HCT116 (cell line): ENCODE data around the gene GALNT7. TPM values are rescaled to one million over a fixed set of nuclear protein-coding genes. Genes with fewer than 3 reads are reported as not detected.

Experiments used
- ATAC-seq: fragments of 200-7000 bp; cut with Tn5 transposase; 2 replicates; pipeline ENCODE4 v1.9.1; 2020; ENCODE audit warnings: mild to moderate bottlenecking, moderate library complexity
- BruUV-seq: library from RNA; stranded (reverse); fragments of 400-500 nt; replicated peaks from 2 replicates; lab custom pipeline; 2021; lab: Mats Ljungman, UMichigan
- CTCF ChIA-PET: fragments of 300-600 bp; sonication (Branson Sonifier 250); formaldehyde crosslinking; loops from one replicate; lab custom pipeline; 2021; ENCODE audit warnings: antibody characterized with exemption; lab: Charles Lee
- POLR2A ChIA-PET: fragments of 300-600, 350-600 bp; sonication (Branson Sonifier 250); formaldehyde crosslinking; loops from one replicate; lab custom pipeline; 2021; ENCODE audit warnings: antibody characterized with exemption; lab: Charles Lee
- RAD21 ChIA-PET, 2 experiments: fragments of 300-600 bp; sonication (Branson Sonifier 250); formaldehyde crosslinking; loops; one replicate each; lab custom pipeline; 2023; ENCODE audit warnings: low total read pairs in 2 of 2; ENCODE audit not compliant: uncharacterized antibody in 2 of 2, unreplicated experiment in 2 of 2, low non-redundant PET in 1 of 2; lab: Charles Lee
- DNase-seq: peaks from one replicate; pipeline ENCODE4 v3.0.0-alpha.2; 2010; ENCODE audit warnings: low read depth, low spot score
- H2AFZ ChIP-seq: fragments of 200-600 bp; shearing (Covaris generic), sonication (generic); 2 replicates; pipeline ENCODE4 v1.6.1; 2017; ENCODE audit warnings: low read depth, mixed run types, mixed read lengths, antibody characterized with exemption, low read length; ENCODE audit not compliant: poor library complexity, severe bottlenecking
- H3K27ac ChIP-seq: 2 replicates; pipeline ENCODE4 v1.5.1; 2012; ENCODE audit warnings: low read depth, low read length
- H3K27me3 ChIP-seq: fragments of 200-600 bp; sonication (generic); 2 replicates; pipeline ENCODE4 v1.6.1; 2016; ENCODE audit warnings: mixed run types, low read length, mixed read lengths; ENCODE audit not compliant: insufficient read depth
- H3K36me3 ChIP-seq, 2 experiments: fragments of 200-500 bp in 1 of 2; fragments of 200-600 bp in 1 of 2; sonication (Bioruptor generic) in 1 of 2; sonication (generic) in 1 of 2; 2 replicates each; pipeline versions ENCODE4 v1.5.1 to v1.6.1; 2014 to 2016; ENCODE audit warnings: low read length in 2 of 2, inconsistent platforms in 1 of 2, mixed read lengths in 1 of 2, mixed run types in 1 of 2; ENCODE audit not compliant: insufficient read depth in 2 of 2, control insufficient read depth in 1 of 2
- H3K4me1 ChIP-seq, 2 experiments: fragments of 200-600 bp in 1 of 2; sonication (generic) in 1 of 2; 2 replicates each; pipeline versions ENCODE4 v1.5.1 to v1.6.1; 2012 to 2017; ENCODE audit warnings: low read length in 2 of 2, inconsistent platforms in 1 of 2, mild to moderate bottlenecking in 1 of 2, mixed read lengths in 1 of 2, mixed run types in 1 of 2, moderate library complexity in 1 of 2; ENCODE audit not compliant: insufficient read depth in 2 of 2, control insufficient read depth in 1 of 2
- H3K4me2 ChIP-seq: fragments of 200-600 bp; sonication (generic); 2 replicates; pipeline ENCODE4 v1.6.1; 2017; ENCODE audit warnings: mixed run types, low read length, mixed read lengths
- H3K4me3 ChIP-seq, 2 experiments: fragments of 200-600 bp in 1 of 2; sonication (generic) in 1 of 2; replicated peaks in 1 of 2; 2 replicates each; pipeline ENCODE4 v1.5.1; 2011 to 2016; ENCODE audit warnings: low read length in 2 of 2, control low read depth in 1 of 2, low read depth in 1 of 2, mild to moderate bottlenecking in 1 of 2, mixed read lengths in 1 of 2, mixed run types in 1 of 2
- H3K79me2 ChIP-seq: fragments of 200-600 bp; sonication (generic); 2 replicates; pipeline ENCODE4 v1.6.1; 2017; ENCODE audit warnings: mild to moderate bottlenecking, mixed run types, low read length, moderate library complexity, mixed read lengths; ENCODE audit not compliant: insufficient read depth
- H3K9ac ChIP-seq: fragments of 200-600 bp; sonication (generic); 2 replicates; pipeline ENCODE4 v1.6.1; 2016; ENCODE audit warnings: low read length, mixed read lengths
- H3K9me2 ChIP-seq: fragments of 200-600 bp; sonication (generic), shearing (Covaris generic); 2 replicates; pipeline ENCODE4 v1.6.1; 2017; ENCODE audit warnings: mixed run types, mild to moderate bottlenecking, moderate library complexity; ENCODE audit not compliant: insufficient read depth
- H3K9me3 ChIP-seq, 2 experiments: fragments of 200-500 bp in 1 of 2; fragments of 200-600 bp in 1 of 2; sonication (Bioruptor generic) in 1 of 2; sonication (generic) in 1 of 2; 2 replicates each; pipeline ENCODE4 v1.6.1; 2014 to 2017; ENCODE audit warnings: low read length in 2 of 2, mixed read lengths in 2 of 2, inconsistent platforms in 1 of 2, low read depth in 1 of 2, mild to moderate bottlenecking in 1 of 2, mixed run types in 1 of 2, moderate library complexity in 1 of 2; ENCODE audit not compliant: control insufficient read depth in 1 of 2, insufficient read depth in 1 of 2
- H4K20me1 ChIP-seq: fragments of 200-600 bp; sonication (generic), shearing (Covaris generic); 2 replicates; pipeline ENCODE4 v1.6.1; 2017; ENCODE audit warnings: mixed run types, mild to moderate bottlenecking, moderate library complexity; ENCODE audit not compliant: insufficient read depth
- CEBPB ChIP-seq: IDR thresholded peaks from 2 replicates; pipeline ENCODE4 v1.6.1; 2012; ENCODE audit warnings: low read depth
- EZH2 ChIP-seq: fragments of 200-600 bp; sonication (generic); IDR thresholded peaks from 2 replicates; pipeline ENCODE4 v1.6.1; 2017; ENCODE audit warnings: antibody characterized with exemption, mixed run types
- SP1 ChIP-seq: IDR thresholded peaks from 2 replicates; pipeline ENCODE4 v1.6.1; 2012; ENCODE audit warnings: low read depth
- intact Hi-C: fragments of 100-400 bp; cut with micrococcal nuclease; formaldehyde crosslinking; loops from 2 replicates; pipeline ENCODE4 v1.10.0; 2022
- total RNA-seq: library from RNA; stranded (reverse); gene quantifications from one replicate; pipeline ENCODE4 v1.2.1, GENCODE V29; 2021; ENCODE audit not compliant: unreplicated experiment
- TF ChIP-seq, protein P1 (sequence below), 3 experiments: fragments of 200-600 bp in 1 of 3; sonication (generic) in 1 of 3; IDR thresholded peaks in 2 of 3; conservative IDR thresholded peaks in 1 of 3; 2 replicates each; pipeline ENCODE4 v1.5.1; 2012 to 2017; ENCODE audit warnings: low read depth in 2 of 3, low read length in 2 of 3, antibody characterized with exemption in 1 of 3, borderline replicate concordance in 1 of 3, control low read depth in 1 of 3, mild to moderate bottlenecking in 1 of 3, mixed read lengths in 1 of 3, mixed run types in 1 of 3, moderate library complexity in 1 of 3; ENCODE audit not compliant: insufficient read depth in 1 of 3

Gene GALNT7
- total RNA-seq, 1 experiment from 2014 or later: 21.3 TPM

DNA sequence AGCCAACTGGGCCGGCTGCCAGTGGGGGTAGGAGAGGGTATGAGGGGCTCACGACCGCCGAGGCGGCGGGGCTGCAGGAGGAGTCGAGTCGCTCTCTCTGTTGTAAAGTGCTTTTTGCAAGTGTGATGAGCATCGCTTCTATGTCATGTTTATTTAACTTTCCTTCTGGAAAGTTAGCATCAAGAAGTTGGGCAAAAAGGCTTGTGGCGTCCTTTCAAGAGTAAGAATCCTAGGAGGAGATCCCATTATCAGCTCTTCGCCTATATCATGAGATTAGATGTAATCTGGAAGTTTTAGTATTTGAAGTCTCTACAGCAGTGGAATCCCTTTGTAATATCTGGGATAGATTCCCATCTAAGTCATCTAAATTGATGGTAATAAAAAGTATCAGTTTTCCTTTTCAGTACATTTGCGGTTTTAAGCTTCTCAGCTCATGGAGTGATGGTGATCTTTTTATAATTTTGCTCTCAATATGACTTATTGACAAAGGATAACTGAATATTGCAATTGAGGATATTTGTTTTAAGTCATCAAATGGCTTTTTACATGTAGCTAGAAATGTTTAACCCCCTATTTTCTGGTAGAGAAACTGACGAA is 1.7 kb downstream of the GALNT7 start:
- RAD21 ChIA-PET: interaction anchor here in 1 of 2 experiments (0.9 kb wide), 1 partner anchor 200 kb away, joined by 3 read pairs; no protein-coding TSS in a partner anchor
- H3K9ac ChIP-seq: peak overlapping the region; percentile 82
- intact Hi-C loops: no loop called here

DNA sequence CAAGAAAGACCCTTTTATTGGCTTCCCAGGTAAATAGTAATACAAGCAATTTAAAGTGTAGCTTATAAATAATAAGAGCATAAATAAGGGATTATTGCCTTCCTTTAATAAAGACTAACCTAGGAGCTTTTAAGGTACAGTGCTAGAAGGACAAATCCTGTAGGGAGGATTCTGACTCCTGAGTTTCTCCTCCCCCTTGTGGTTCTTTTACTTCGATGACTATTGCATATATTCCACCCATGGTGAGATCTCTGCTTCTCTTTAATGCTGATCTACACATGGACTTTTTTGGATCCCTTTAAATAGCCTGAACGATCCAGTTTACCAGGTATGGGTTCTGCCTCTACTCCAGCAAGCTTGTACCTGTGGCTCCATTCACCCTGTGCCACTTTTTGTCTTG is 2.5 kb downstream of the GALNT7 start:
- H4K20me1 ChIP-seq: no peaks in the 10 kb centered on the region; the same call in 1 of the 2 replicates
- H3K9me3 ChIP-seq: no peaks in the 10 kb centered on the region
- no peak overlapping the region for H3K9ac ChIP-seq
- CTCF ChIA-PET: no interaction called here
- no peak for ATAC-seq
- TF ChIP-seq EZH2: no peak
- TF ChIP-seq, protein P1, sequence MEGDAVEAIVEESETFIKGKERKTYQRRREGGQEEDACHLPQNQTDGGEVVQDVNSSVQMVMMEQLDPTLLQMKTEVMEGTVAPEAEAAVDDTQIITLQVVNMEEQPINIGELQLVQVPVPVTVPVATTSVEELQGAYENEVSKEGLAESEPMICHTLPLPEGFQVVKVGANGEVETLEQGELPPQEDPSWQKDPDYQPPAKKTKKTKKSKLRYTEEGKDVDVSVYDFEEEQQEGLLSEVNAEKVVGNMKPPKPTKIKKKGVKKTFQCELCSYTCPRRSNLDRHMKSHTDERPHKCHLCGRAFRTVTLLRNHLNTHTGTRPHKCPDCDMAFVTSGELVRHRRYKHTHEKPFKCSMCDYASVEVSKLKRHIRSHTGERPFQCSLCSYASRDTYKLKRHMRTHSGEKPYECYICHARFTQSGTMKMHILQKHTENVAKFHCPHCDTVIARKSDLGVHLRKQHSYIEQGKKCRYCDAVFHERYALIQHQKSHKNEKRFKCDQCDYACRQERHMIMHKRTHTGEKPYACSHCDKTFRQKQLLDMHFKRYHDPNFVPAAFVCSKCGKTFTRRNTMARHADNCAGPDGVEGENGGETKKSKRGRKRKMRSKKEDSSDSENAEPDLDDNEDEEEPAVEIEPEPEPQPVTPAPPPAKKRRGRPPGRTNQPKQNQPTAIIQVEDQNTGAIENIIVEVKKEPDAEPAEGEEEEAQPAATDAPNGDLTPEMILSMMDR (IDR thresholded peaks at IDR 0.05 in 2 of 3, conservative IDR thresholded peaks at IDR 0.05 in 1 of 3; ENCODE audit: borderline replicate concordance in 1 of 3, insufficient read depth in 1 of 3, low read depth in 2 of 3, low read length in 2 of 3): peak in 2 of 3 experiments; percentile 28 to 29; a peak in 3 of 6 replicates
- no peaks in the 10 kb centered on the region for H3K36me3 ChIP-seq
- H3K27me3 ChIP-seq: no peaks in the 10 kb centered on the region
- H3K4me3 ChIP-seq: no peak overlapping the region; a peak in 1 of 4 replicates
- no peaks in the 10 kb centered on the region for H3K9me2 ChIP-seq
- DNase-seq: no peak
- RAD21 ChIA-PET: interaction anchor here in 1 of 2 experiments (0.9 kb wide), 1 partner anchor 199 kb away, joined by 3 read pairs; no protein-coding TSS in a partner anchor
- POLR2A ChIA-PET: no interaction called here
- peaks cover 63% of the 10 kb centered on the region for H3K79me2 ChIP-seq
- TSS peak; percentile 48 for BruUV-seq
- peaks cover 17 to 49% of the 10 kb centered on the region in 2 experiments; a peak in 3 of 4 replicates for H3K4me1 ChIP-seq
- peak overlapping the region; percentile 89 for H3K4me2 ChIP-seq
- intact Hi-C loops: loop anchor here (1.0 kb wide), 2 partner anchors 86 to 146 kb away; no protein-coding TSS in a partner anchor
- H3K27ac ChIP-seq: no peak overlapping the region
- H2AFZ ChIP-seq: no peak overlapping the region

More for the DNA sequence above, 1.7 kb downstream of the GALNT7 start:
- Histone ChIP-seq H3K4me2 (peak overlapping the region; percentile 89), H3K79me2 (peaks cover 56% of the 10 kb centered on the region)
- 0 out of 2 replicates have a peak, but pooled peaks have one; percentile 16 for TF ChIP-seq SP1
- no peak for TF ChIP-seq CEBPB
- TF ChIP-seq, all 23 proteins: peak for 1
- ChIA-PET POLR2A (no interaction called here), CTCF (no interaction called here)
- H3K4me3 ChIP-seq: peak overlapping the region; percentile 68 to 80
- H2AFZ ChIP-seq: no peak overlapping the region
- no TSS peak for BruUV-seq
- peaks cover 17 to 49% of the 10 kb centered on the region in 2 experiments; a peak in 3 of 4 replicates for H3K4me1 ChIP-seq
- ATAC-seq: no peak
- peak overlapping the region; percentile 98 for H3K27ac ChIP-seq
- no peaks in the 10 kb centered on the region for H3K9me2 ChIP-seq
- no peaks in the 10 kb centered on the region; the same call in 1 of the 2 replicates for H4K20me1 ChIP-seq
- H3K27me3 ChIP-seq: no peaks in the 10 kb centered on the region
- H3K36me3 ChIP-seq: no peaks in the 10 kb centered on the region
- H3K9me3 ChIP-seq: no peaks in the 10 kb centered on the region
- DNase-seq: no peak
